GM21619 (cell line): Measurements from ENCODE around the gene RSPO1.
"Not testable (repeated sequence)": the region's sequence is repeated elsewhere in the genome, so short reads cannot be mapped to it uniquely, and the experiment has no call there.

ENCODE experiments used
- ATAC-seq: cut with Tn5 transposase; IDR thresholded peaks from one replicate; pipeline ENCODE4 v1.9.1; 2021; ENCODE audit not compliant: unreplicated experiment

The RSPO1 gene

GRCh38 chr1:37622131-37622530, 12.6 kb downstream of the RSPO1 start:
- no peak for ATAC-seq

- no peak for ATAC-seq
These were observed 13.3 kb downstream of the RSPO1 start for GRCh38 chr1:37621326-37621870.

GRCh38 chr1:37620707-37621106, 14.0 kb downstream of the RSPO1 start:
- ATAC-seq, result no peak

GRCh38 chr1:37616330-37616729, 18.4 kb downstream of the RSPO1 start:
- no peak for ATAC-seq

- no peak for ATAC-seq
These were observed 20.6 kb downstream of the RSPO1 start for GRCh38 chr1:37614105-37614504.

- no peak for ATAC-seq
These were observed 22.5 kb downstream of the RSPO1 start for GRCh38 chr1:37612186-37612585.

GRCh38 chr1:37609994-37610393, 24.7 kb downstream of the RSPO1 start:
- no peak for ATAC-seq

- no peak for ATAC-seq
These were observed 25.7 kb downstream of the RSPO1 start for GRCh38 chr1:37609002-37609401.

GRCh38 chr1:37606481-37607263, 28.0 kb downstream of the RSPO1 start:
- no peak for ATAC-seq

GRCh38 chr1:37605806-37606474, 28.8 kb downstream of the RSPO1 start:
- no peak for ATAC-seq

- ATAC-seq, result no peak
These were observed 29.5 kb downstream of the RSPO1 start for GRCh38 chr1:37605061-37605650.

GRCh38 chr1:37602750-37603694, 31.7 kb downstream of the RSPO1 start:
- no peak for ATAC-seq

GRCh38 chr1:37601441-37601840, 33.3 kb downstream of the RSPO1 start:
- no peak for ATAC-seq

- ATAC-seq, result no peak
These were observed 34.8 kb downstream of the RSPO1 start for GRCh38 chr1:37599940-37600339.

GRCh38 chr1:37596182-37596667, 38.5 kb downstream of the RSPO1 start:
- ATAC-seq, result peak; percentile 4

GRCh38 chr1:37595440-37596181, 39.1 kb downstream of the RSPO1 start, which contains the start of gene GNL2:
GNL2 (minus strand) TSS chr1:37595937; CDS start chr1:37595822, 115 bp downstream.
- peak; percentile 95 for ATAC-seq

GRCh38 chr1:37593726-37594125, 41.0 kb downstream of the RSPO1 start:
- ATAC-seq, result no peak

GRCh38 chr1:37588939-37589338, 45.8 kb downstream of the RSPO1 start:
- no peak for ATAC-seq

GRCh38 chr1:37584544-37584943, 50.1 kb downstream of the RSPO1 start:
- ATAC-seq, result not testable (repeated sequence)

- ATAC-seq, result no peak
These were observed 59.0 kb downstream of the RSPO1 start for GRCh38 chr1:37575692-37576091.
